AG09309 (cell line): ENCODE measurements around the gene DHX40.
"Not testable (repeated sequence)": the region's sequence is repeated elsewhere in the genome, so short reads cannot be mapped to it uniquely, and the experiment has no call there.

Source experiments
- DNase-seq: peaks from one replicate; pipeline ENCODE4 v3.0.0-alpha.2; 2010; ENCODE audit warnings: low read depth
- H3K4me3 ChIP-seq: 2 replicates; pipeline ENCODE4 v1.5.1; 2011; ENCODE audit warnings: mild to moderate bottlenecking, low read depth, low read length, moderate library complexity; ENCODE audit not compliant: control insufficient read depth
- CTCF ChIP-seq: IDR thresholded peaks from 2 replicates; pipeline ENCODE4 v1.5.1; 2011; ENCODE audit warnings: mild to moderate bottlenecking, low read depth, low read length, inconsistent platforms; ENCODE audit not compliant: insufficient read depth, control insufficient read depth; ENCODE audit errors: missing control alignments

DHX40 gene

DNA sequence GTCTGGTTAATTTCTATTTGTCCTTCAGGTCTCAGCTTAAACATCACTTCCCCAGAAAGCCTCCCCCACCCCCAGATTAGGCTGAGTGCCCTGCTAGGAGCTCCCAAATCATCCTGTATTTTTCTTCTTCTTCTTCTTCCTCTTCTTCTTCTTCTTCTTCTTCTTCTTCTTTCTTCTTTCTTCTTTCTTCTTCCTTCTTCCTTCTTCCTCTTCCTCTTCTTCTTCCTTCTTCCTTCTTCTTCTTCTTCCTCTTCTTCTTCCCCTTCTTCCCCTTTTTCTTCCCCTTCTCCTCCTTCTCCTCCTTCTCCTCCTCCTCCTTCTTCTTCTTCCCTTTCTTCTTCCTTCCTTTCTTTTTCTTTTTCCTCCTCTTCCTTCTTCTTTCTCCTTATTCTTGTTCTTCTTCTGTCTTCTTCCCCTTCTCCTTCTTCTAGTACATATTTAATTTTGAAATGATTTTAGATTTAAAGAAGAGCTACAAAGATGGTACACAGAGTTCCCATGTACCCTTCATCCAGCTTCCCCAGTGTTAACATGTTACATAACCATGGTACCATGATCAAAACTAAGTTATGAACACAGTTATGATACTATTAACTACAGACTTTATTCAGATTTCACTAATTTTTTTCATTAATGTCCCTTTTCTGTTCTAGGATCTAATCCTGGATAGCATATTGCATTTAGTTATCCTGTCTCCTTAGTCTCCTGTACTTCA lies 27.1 kb upstream of the DHX40 start:
- TF ChIP-seq CTCF: no peak
- no peak overlapping the region for H3K4me3 ChIP-seq
- no peak for DNase-seq

GRCh38 chr17:59542960-59543635 lies 22.3 kb upstream of the DHX40 start:
- no peak for TF ChIP-seq CTCF
- no peak overlapping the region for H3K4me3 ChIP-seq
- no peak for DNase-seq

- DNase-seq: no peak
- H3K4me3 ChIP-seq: no peak overlapping the region
- TF ChIP-seq CTCF: no peak
Measured at GRCh38 chr17:59545942-59546341, 19.5 kb upstream of the DHX40 start.

DNA sequence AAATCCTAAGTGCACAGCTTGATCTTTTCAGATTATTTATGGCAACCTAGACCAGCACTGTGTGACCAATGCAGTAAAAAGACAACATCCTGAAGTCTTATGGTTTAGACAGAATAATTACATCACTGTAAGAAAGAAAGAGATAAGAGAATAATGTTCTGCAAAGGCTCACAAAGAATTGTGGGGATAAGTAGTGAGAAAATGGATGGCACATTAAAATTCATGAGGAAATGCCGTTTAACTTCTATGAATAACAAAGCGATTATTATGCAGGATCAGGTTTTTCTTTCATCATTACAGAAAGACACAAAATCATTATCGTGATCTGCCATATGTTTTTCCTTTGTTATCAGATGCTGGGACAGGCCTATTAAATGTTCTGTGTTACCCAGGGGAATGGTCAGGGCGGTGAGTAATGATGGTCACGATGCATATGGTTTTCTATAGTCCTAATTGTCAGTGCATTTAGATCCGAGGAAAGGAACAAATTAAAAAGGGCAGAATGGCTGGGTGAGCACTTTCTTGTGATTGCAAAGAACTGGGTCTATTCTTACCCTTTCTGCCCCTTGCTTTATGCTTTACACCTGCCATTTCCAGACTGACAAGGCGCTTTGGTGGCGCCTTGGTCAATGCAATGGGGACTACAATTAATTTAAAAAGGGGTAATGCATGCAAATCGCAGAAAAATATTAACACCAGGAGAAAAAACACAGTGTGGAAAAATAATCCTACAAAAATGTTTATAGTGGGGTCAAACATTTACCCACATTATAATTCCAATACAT lies 18.1 kb upstream of the DHX40 start:
- no peak for DNase-seq

DNA sequence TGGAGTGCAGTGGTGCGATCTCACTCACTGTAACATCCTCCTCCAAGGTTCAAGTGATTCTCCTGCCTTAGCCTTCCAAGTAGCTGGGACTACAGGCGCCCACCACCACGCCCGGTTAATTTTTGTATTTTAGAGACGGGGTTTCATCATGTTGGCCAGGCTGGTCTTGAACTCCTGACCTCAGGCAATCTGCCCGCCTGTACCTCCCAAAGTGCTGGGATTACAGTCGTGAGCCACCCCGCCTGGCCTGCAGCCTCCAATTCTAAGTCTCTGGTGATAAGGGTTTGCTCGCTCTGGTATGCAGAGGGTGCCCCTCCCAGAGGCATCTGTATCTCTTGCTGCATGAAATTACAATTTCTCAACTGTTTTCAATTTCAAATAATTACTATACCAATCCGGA lies 16.4 kb upstream of the DHX40 start:
- DNase-seq, H3K4me3 ChIP-seq: not testable (repeated sequence)

More for the DNA sequence above, 18.1 kb upstream of the DHX40 start:
- no peak overlapping the region for H3K4me3 ChIP-seq
- TF ChIP-seq CTCF: no peak

DNA sequence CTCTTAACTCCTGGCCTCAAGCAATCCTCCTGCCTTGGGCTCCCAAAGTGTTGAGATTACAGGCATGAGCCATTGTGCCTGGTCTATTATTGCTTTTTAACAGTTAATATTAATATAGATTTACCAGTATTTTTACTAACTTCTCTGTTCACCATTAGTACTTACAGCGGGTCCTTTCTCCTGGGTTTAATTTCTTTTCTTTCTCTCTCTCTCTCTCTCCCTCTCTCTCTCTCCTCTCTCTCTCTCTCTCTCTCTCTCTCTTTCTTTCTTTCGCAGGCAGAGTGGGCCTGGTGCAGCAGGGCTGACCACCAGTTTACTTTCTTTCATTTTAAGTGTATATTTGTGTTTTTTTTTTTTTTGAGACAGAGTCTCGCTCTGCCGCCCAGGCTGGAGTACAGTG lies 14.7 kb upstream of the DHX40 start:
- DNase-seq: no peak
- TF ChIP-seq CTCF: no peak
- no peak overlapping the region for H3K4me3 ChIP-seq

- DNase-seq: no peak
- no peak for TF ChIP-seq CTCF
- no peak overlapping the region for H3K4me3 ChIP-seq
Measured at GRCh38 chr17:59558039-59558438, 7.4 kb upstream of the DHX40 start.
